Measurements from ENCODE around the gene EPS8. TPM values are rescaled to one million over a fixed set of nuclear protein-coding genes. Genes with fewer than 3 reads are reported as not detected.

EPS8 gene
- total and polyA plus RNA-seq, 7 donors, result 7.9 to 16.9 (median 12.9) TPM

DNA sequence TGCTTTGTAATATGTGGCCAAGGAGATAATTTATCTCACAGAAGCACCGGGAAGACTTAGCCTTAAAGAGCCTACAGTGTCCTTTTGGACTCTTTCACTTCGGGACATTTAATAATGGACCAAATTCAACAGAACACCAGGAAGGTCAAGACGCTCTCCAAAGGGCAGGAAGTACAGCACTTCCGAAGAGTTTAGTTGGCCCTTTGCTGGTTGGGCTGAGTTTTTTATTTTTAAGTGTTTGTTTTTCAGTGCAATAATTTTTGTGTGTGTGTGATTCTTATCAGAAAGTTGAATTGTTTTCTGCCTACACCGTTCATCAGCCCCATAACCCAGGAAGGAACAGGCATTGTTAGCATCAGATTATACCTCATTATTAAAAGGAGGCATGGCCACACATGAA, 193.0 kb downstream of the EPS8 start:
- no peak for ATAC-seq
- Histone ChIP-seq H3K4me1 (peaks cover 16% of the 10 kb centered on the region), H3K36me3 (ENCODE audit: insufficient read depth in 1 of 2, low read depth in 1 of 2) (no peaks in the 10 kb centered on the region), H3K4me3 (no peak overlapping the region), H3K9me3 (no peaks in the 10 kb centered on the region), H3K27ac (no peak overlapping the region), H3K27me3 (ENCODE audit: insufficient read depth in 3 of 3, low read length in 2 of 3) (no peaks in the 10 kb centered on the region)
- TF ChIP-seq CTCF (IDR thresholded peaks at IDR 0.05), result no peak
- intact Hi-C loops (cut with DNase I), result no loop called here
- no peak for DNase-seq
- WGBS, 3 donors, result 53 to 65% (median 61%) methylated on average over 5 of the region's 5 CpGs

- no peaks in the 10 kb centered on the region for H3K27me3 ChIP-seq (ENCODE audit: insufficient read depth in 3 of 3, low read length in 2 of 3)
- H3K36me3 ChIP-seq (ENCODE audit: insufficient read depth in 1 of 2, low read depth in 1 of 2), result no peaks in the 10 kb centered on the region
- intact Hi-C loops (cut with DNase I), result loop anchor here in 1 of 2 donors (5.0 kb wide), 1 partner anchor 194 kb away; the partner anchor contains the start of gene EPS8
- no peaks in the 10 kb centered on the region for H3K4me1 ChIP-seq
- no peaks in the 10 kb centered on the region for H3K9me3 ChIP-seq
- no peak for TF ChIP-seq CTCF (IDR thresholded peaks at IDR 0.05)
- DNase-seq (no peak), ATAC-seq (no peak)
- WGBS, 3 donors, result 69 to 78% (median 74%) methylated on average over 4 of the region's 4 CpGs
- no peak overlapping the region for H3K4me3 ChIP-seq
- H3K27ac ChIP-seq, result no peak overlapping the region
Measured at GRCh38 chr12:15592934-15593333, 196.3 kb downstream of the EPS8 start.

DNA sequence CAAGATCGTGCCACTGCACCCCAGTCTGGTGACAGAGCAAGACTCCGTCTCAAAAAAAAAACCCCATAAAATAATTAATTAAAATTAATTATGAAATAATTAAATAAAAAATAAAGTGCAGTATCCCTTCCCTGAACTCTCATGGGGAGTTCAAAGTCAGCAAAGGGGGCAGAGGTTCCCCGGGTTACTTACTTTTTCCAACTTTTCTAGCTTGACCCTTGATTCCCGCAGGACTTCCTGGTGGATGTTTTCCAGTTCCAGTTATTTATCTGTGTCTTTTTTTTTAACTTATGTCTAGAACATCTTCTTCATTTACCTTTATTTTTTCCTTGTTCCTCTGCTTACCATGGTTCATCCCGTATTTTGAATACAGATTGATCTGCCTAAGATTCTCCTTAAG, 197.4 kb downstream of the EPS8 start:
- Histone ChIP-seq H3K27ac (no peak overlapping the region), H3K36me3 (ENCODE audit: insufficient read depth in 1 of 2, low read depth in 1 of 2) (no peaks in the 10 kb centered on the region), H3K4me1 (no peaks in the 10 kb centered on the region), H3K4me3 (no peak overlapping the region), H3K27me3 (ENCODE audit: insufficient read depth in 3 of 3, low read length in 2 of 3) (no peaks in the 10 kb centered on the region), H3K9me3 (no peaks in the 10 kb centered on the region)
- no peak for ATAC-seq
- intact Hi-C loops (cut with DNase I), result loop anchor here (2.0 to 5.0 kb wide), 2 partner anchors 195 to 263 kb away; partner anchors contain the start of gene EPS8 (in 1 of the 2)
- no peak for TF ChIP-seq CTCF (IDR thresholded peaks at IDR 0.05)
- no peak for DNase-seq
- 89 to 94% (median 91%) methylated on average over 5 of the region's 5 CpGs for WGBS, 3 donors

GRCh38 chr12:15590180-15590826, 198.9 kb downstream of the EPS8 start:
- 10 to 11% (median 10%) methylated on average over 16 of the region's 16 CpGs for WGBS, 3 donors
- DNase-seq, result peak in 1 of 2 donors; percentile 49
- Histone ChIP-seq H3K4me3 (peak overlapping the region; percentile 43), H3K9me3 (no peaks in the 10 kb centered on the region), H3K36me3 (ENCODE audit: insufficient read depth in 1 of 2, low read depth in 1 of 2) (no peaks in the 10 kb centered on the region), H3K27me3 (ENCODE audit: insufficient read depth in 3 of 3, low read length in 2 of 3) (no peaks in the 10 kb centered on the region), H3K27ac (no peak overlapping the region), H3K4me1 (no peaks in the 10 kb centered on the region)
- peak; percentile 89 for TF ChIP-seq CTCF (IDR thresholded peaks at IDR 0.05)
- peak; percentile 83 to 98 (median 90) for ATAC-seq
- intact Hi-C loops (cut with DNase I), result loop anchor here (1.0 to 5.0 kb wide), 3 partner anchors 197 to 266 kb away; partner anchors contain the start of gene EPS8 (in 1 of the 2)
